Hepatocyte (in vitro differentiated cells): ENCODE measurements around the gene CEP112. TPM values are rescaled to one million over a fixed set of nuclear protein-coding genes. Genes with fewer than 3 reads are reported as not detected.

Experiments used
- DNase-seq: peaks from one replicate; pipeline ENCODE4 v3.0.0-alpha.2; 2016; ENCODE audit warnings: low spot score
- H2AFZ ChIP-seq: fragments of 200-600 bp; sonication (generic); 2 replicates; pipeline ENCODE4 v1.6.0; 2016; ENCODE audit warnings: antibody characterized with exemption, mild to moderate bottlenecking
- H3K27ac ChIP-seq: fragments of 200-600 bp; sonication (generic); 2 replicates; pipeline ENCODE4 v1.5.1; 2016; ENCODE audit warnings: mild to moderate bottlenecking
- H3K27me3 ChIP-seq: fragments of 200-600 bp; sonication (generic); 2 replicates; pipeline ENCODE4 v1.6.1; 2016
- H3K36me3 ChIP-seq: fragments of 200-600 bp; sonication (generic); replicated peaks from 2 replicates; pipeline ENCODE4 v1.5.1; 2016; ENCODE audit warnings: low read depth; ENCODE audit not compliant: insufficient read depth
- H3K4me1 ChIP-seq: fragments of 200-600 bp; sonication (generic); 2 replicates; pipeline ENCODE4 v1.5.1; 2016; ENCODE audit warnings: mild to moderate bottlenecking, moderate library complexity; ENCODE audit not compliant: insufficient read depth
- H3K4me2 ChIP-seq: fragments of 200-600 bp; sonication (generic); 2 replicates; pipeline ENCODE4 v1.6.0; 2016
- H3K4me3 ChIP-seq: fragments of 200-600 bp; sonication (generic); 2 replicates; pipeline ENCODE4 v1.5.1; 2016; ENCODE audit warnings: mild to moderate bottlenecking
- H3K79me2 ChIP-seq: fragments of 200-600 bp; sonication (generic); 2 replicates; pipeline ENCODE4 v1.6.0; 2017; ENCODE audit warnings: mild to moderate bottlenecking
- H3K9me2 ChIP-seq: fragments of 200-600 bp; sonication (generic); replicated peaks from 2 replicates; pipeline ENCODE4 v1.6.0; 2017; ENCODE audit warnings: mild to moderate bottlenecking; ENCODE audit not compliant: insufficient read depth
- H3K9me3 ChIP-seq: fragments of 200-600 bp; sonication (generic); 2 replicates; pipeline ENCODE4 v1.5.1; 2016; ENCODE audit warnings: low read depth, mild to moderate bottlenecking
- H4K20me1 ChIP-seq: fragments of 200-600 bp; sonication (generic); 2 replicates; pipeline ENCODE4 v1.6.0; 2016; ENCODE audit warnings: mild to moderate bottlenecking; ENCODE audit not compliant: insufficient read depth, poor library complexity, severe bottlenecking
- CTCF ChIP-seq: fragments of 200-600 bp; sonication (generic); IDR thresholded peaks from 2 replicates; pipeline ENCODE4 v1.5.1; 2016; ENCODE audit warnings: antibody characterized with exemption, mild to moderate bottlenecking; ENCODE audit not compliant: poor library complexity
- EZH2 ChIP-seq: fragments of 200-600 bp; sonication (generic); IDR thresholded peaks from 2 replicates; pipeline ENCODE4 v1.6.1; 2016; ENCODE audit warnings: antibody characterized with exemption, mild to moderate bottlenecking, borderline replicate concordance
- EZH2phosphoT487 ChIP-seq: fragments of 200-600 bp; sonication (generic); IDR thresholded peaks from one replicate; pipeline ENCODE4 v1.6.1; 2018; ENCODE audit warnings: antibody characterized with exemption, mild to moderate bottlenecking, low read depth, moderate library complexity; ENCODE audit not compliant: unreplicated experiment, severe bottlenecking
- WGBS: methylation state at CpG from one replicate; pipeline ENCODE4 v1.1.6; 2016; ENCODE audit warnings: low lambda C conversion rate; ENCODE audit errors: missing lambda C conversion rate; 5-methylcytosine and 5-hydroxymethylcytosine counted together
- polyA plus RNA-seq: library from polyadenylated mRNA; unstranded; fragments of >200 nt; fragmentation: Nextera tagmentation; extraction: Ambion mirVana; gene quantifications from 2 replicates; pipeline ENCODE4 v1.2.1, GENCODE V29; 2016
- total RNA-seq: library from RNA; depleted of rRNA; stranded (reverse); fragments of >200 nt; gene quantifications from 2 replicates; pipeline ENCODE4 v1.2.3, GENCODE V29; 2014

The CEP112 gene
- total and polyA plus RNA-seq, 2 experiments from 2014 or later = 7.1 to 9.7 TPM

- TF ChIP-seq EZH2 = no peak
- no peak for TF ChIP-seq EZH2phosphoT487
- TF ChIP-seq CTCF = no peak
- Histone ChIP-seq H3K4me1 (no peaks in the 10 kb centered on the region), H3K27me3 (no peaks in the 10 kb centered on the region), H3K9me2 (no peaks in the 10 kb centered on the region), H3K79me2 (no peaks in the 10 kb centered on the region), H3K36me3 (no peaks in the 10 kb centered on the region), H3K4me3 (no peak overlapping the region), H3K27ac (no peak overlapping the region), H4K20me1 (no peaks in the 10 kb centered on the region), H3K9me3 (no peaks in the 10 kb centered on the region), H3K4me2 (no peak overlapping the region), H2AFZ (no peak overlapping the region)
- 80% methylated on average over 4 of the region's 4 CpGs for WGBS
- DNase-seq = no peak
Observed at GRCh38 chr17:65790241-65790640, 401.7 kb downstream of the CEP112 start.

- 84% methylated on average over 1 of the region's 1 CpG for WGBS
- H3K79me2 ChIP-seq = no peaks in the 10 kb centered on the region
- no peak overlapping the region for H3K4me3 ChIP-seq
- no peak overlapping the region for H2AFZ ChIP-seq
- no peaks in the 10 kb centered on the region for H3K27me3 ChIP-seq
- H4K20me1 ChIP-seq = no peaks in the 10 kb centered on the region
- no peaks in the 10 kb centered on the region for H3K36me3 ChIP-seq
- H3K4me2 ChIP-seq = no peak overlapping the region
- TF ChIP-seq CTCF (no peak), EZH2 (no peak), EZH2phosphoT487 (no peak)
- H3K27ac ChIP-seq = no peak overlapping the region
- no peaks in the 10 kb centered on the region for H3K9me2 ChIP-seq
- no peaks in the 10 kb centered on the region for H3K9me3 ChIP-seq
- peaks cover 8% of the 10 kb centered on the region for H3K4me1 ChIP-seq
- no peak for DNase-seq
Observed at GRCh38 chr17:65787503-65787902, 404.4 kb downstream of the CEP112 start.

GRCh38 chr17:65786479-65786878, 405.5 kb downstream of the CEP112 start:
- no peaks in the 10 kb centered on the region for H3K9me2 ChIP-seq
- no peaks in the 10 kb centered on the region for H3K9me3 ChIP-seq
- no peak overlapping the region for H3K4me3 ChIP-seq
- no peak for DNase-seq
- H3K4me2 ChIP-seq = no peak overlapping the region
- H3K27me3 ChIP-seq = no peaks in the 10 kb centered on the region
- H3K79me2 ChIP-seq = no peaks in the 10 kb centered on the region
- H3K4me1 ChIP-seq = peaks cover 8% of the 10 kb centered on the region
- no peak overlapping the region for H2AFZ ChIP-seq
- no peaks in the 10 kb centered on the region for H3K36me3 ChIP-seq
- 75% methylated on average over 5 of the region's 5 CpGs for WGBS
- H4K20me1 ChIP-seq = no peaks in the 10 kb centered on the region
- TF ChIP-seq EZH2 = no peak
- TF ChIP-seq CTCF = no peak
- TF ChIP-seq EZH2phosphoT487 = no peak
- H3K27ac ChIP-seq = no peak overlapping the region

- Histone ChIP-seq H3K27ac (peak overlapping the region; percentile 41), H4K20me1 (no peaks in the 10 kb centered on the region), H3K4me2 (peak overlapping the region; percentile 0), H3K9me2 (no peaks in the 10 kb centered on the region), H2AFZ (no peak overlapping the region), H3K79me2 (no peaks in the 10 kb centered on the region), H3K36me3 (no peaks in the 10 kb centered on the region), H3K27me3 (no peaks in the 10 kb centered on the region), H3K4me3 (no peak overlapping the region), H3K9me3 (no peaks in the 10 kb centered on the region), H3K4me1 (peaks cover 8% of the 10 kb centered on the region)
- TF ChIP-seq EZH2phosphoT487 (no peak), CTCF (no peak), EZH2 (no peak)
- 23% methylated on average over 1 of the region's 1 CpG for WGBS
- peak; percentile 13 for DNase-seq
Observed at GRCh38 chr17:65785109-65785508, 406.8 kb downstream of the CEP112 start.
